ENCODE measurements around the gene LRRC8E. TPM values are rescaled to one million over a fixed set of nuclear protein-coding genes. Genes with fewer than 3 reads are reported as not detected.

The LRRC8E gene
- total and polyA plus RNA-seq, 9 donors: 0.13 to 0.82 (median 0.30) TPM; not detected in 1

DNA sequence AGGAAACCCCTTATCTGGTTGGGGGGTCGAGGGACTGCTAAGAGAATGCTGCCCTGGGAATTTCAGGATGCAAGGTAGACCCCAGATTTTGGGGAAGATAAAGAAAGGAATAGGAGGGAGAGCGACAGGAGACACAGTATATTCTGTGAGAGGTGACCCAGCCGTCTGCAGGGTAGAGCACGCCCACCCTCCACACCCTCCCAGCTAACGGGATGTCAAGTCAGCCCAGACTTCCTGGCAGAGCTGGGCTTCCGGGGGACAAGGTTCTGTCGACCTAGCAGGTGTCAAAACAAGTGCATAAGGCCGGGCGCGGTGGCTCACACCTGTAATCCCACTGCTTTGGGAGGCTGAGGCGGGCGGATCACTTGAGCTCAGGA lies 13.4 kb upstream of the LRRC8E start:
- no peak for DNase-seq
- Histone ChIP-seq H3K36me3 (ENCODE audit: control insufficient read depth, insufficient read depth, low read length) (no peaks in the 10 kb centered on the region), H3K4me3 (ENCODE audit: low read length) (peak overlapping the region; percentile 29), H3K27ac (ENCODE audit: low read length) (no peak overlapping the region), H3K4me1 (ENCODE audit: control insufficient read depth, insufficient read depth, low read length) (peaks cover 36% of the 10 kb centered on the region), H3K27me3 (ENCODE audit: control insufficient read depth, insufficient read depth, low read length) (peaks cover 43% of the 10 kb centered on the region), H3K9me3 (replicated peaks; ENCODE audit: control insufficient read depth, low read depth, low read length) (no peaks in the 10 kb centered on the region)
- 71% methylated on average over 7 of the region's 12 CpGs for WGBS (ENCODE audit: insufficient coverage)

DNA sequence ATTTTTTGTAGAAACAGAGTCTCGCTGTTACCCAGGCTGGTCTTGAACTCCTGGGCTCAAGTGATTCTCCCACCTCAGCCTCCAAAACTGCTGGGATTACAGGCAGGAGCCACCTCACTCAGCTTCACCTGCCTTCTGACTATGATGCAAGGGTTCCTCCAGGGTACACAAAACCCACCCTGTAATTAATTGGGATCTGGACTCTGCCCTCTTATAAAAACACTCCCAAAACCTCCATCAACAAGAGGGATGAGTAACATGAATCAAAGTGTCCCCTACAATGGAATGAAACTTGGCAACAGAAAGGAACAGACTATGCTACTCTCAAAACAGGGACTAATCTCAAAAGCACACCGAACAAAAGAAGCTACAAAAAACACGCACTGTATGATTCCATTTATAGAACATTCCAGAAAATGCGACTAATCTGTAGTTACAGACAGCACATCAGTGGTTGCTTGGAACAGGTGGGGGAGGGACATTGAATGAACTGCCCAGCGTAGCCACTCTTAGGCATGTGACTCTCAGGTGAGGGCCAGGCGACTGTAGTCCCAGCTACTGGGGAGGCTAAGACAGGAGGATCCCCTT lies 11.0 kb upstream of the LRRC8E start:
- H3K9me3 ChIP-seq (replicated peaks; ENCODE audit: control insufficient read depth, low read depth, low read length): no peaks in the 10 kb centered on the region
- 67% methylated on average over 2 of the region's 6 CpGs for WGBS (ENCODE audit: insufficient coverage)
- H3K27ac ChIP-seq (ENCODE audit: low read length): no peak overlapping the region
- DNase-seq: no peak
- H3K4me1 ChIP-seq (ENCODE audit: control insufficient read depth, insufficient read depth, low read length): peaks cover 21% of the 10 kb centered on the region
- no peak overlapping the region for H3K4me3 ChIP-seq (ENCODE audit: low read length)
- H3K27me3 ChIP-seq (ENCODE audit: control insufficient read depth, insufficient read depth, low read length): peaks cover 35% of the 10 kb centered on the region
- H3K36me3 ChIP-seq (ENCODE audit: control insufficient read depth, insufficient read depth, low read length): no peaks in the 10 kb centered on the region

DNA sequence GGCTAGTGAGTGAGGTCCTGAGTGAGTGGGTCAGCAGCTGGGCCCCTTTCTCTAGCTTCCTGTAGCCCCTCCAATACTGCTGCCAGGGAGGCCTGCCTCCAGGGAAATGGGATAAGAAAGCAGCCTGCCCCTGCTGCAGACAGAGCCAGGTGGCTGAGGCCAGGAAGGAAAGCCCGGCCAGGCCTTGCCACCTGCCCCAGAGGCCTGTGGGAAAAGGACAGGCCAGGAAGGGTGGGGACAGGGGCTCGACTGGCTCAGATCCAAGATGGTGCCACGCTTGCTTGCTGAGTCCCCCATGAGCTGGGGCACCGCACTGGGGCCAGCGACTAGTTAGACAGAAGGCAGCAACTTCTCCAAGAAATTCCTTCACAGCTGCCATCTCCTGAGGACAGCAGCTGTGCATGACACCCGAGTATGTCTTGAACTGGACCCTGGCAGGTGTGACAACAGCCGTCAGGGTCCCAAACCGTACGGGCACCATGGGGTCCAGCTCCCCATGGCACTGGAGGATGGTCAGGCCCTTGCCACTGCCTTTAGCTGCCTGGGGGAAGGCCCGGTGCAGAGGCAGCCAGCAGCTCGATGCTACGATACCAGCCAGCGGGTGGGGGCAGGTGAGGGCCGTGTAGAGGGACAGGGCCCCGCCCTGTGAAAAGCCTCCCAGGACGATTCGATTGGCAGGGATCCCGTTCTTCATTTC lies 9.1 kb upstream of the LRRC8E start:
- Histone ChIP-seq H3K9me3 (replicated peaks; ENCODE audit: control insufficient read depth, low read depth, low read length) (no peaks in the 10 kb centered on the region), H3K4me1 (ENCODE audit: control insufficient read depth, insufficient read depth, low read length) (peaks cover 18% of the 10 kb centered on the region), H3K4me3 (ENCODE audit: low read length) (no peak overlapping the region), H3K36me3 (ENCODE audit: control insufficient read depth, insufficient read depth, low read length) (no peaks in the 10 kb centered on the region), H3K27me3 (ENCODE audit: control insufficient read depth, insufficient read depth, low read length) (peaks cover 18% of the 10 kb centered on the region), H3K27ac (ENCODE audit: low read length) (peak overlapping the region; percentile 7)
- DNase-seq: no peak
- WGBS (ENCODE audit: insufficient coverage): 56% methylated on average over 16 of the region's 18 CpGs

DNA sequence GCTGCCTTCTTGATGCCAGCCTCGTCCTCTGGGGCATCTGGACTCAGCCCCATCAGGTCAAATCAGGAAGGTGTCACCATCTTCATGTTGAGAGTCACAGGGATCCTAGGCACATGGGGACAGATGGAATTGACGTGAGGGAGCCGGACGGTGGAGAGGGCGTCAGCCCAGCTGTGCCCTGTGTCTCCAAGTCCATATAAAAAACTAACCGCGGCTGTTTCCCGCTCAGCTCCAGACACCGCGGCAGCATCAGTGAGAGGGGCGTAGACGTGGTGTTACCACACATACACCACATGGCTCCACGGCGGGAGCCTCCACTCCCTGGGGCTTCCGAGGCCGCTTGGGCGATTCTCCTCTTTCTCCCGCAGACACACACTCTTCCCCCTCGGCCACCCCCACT lies 8.5 kb upstream of the LRRC8E start:
- Histone ChIP-seq H3K27ac (ENCODE audit: low read length) (no peak overlapping the region), H3K4me1 (ENCODE audit: control insufficient read depth, insufficient read depth, low read length) (peaks cover 12% of the 10 kb centered on the region), H3K27me3 (ENCODE audit: control insufficient read depth, insufficient read depth, low read length) (peaks cover 12% of the 10 kb centered on the region), H3K9me3 (replicated peaks; ENCODE audit: control insufficient read depth, low read depth, low read length) (no peaks in the 10 kb centered on the region), H3K36me3 (ENCODE audit: control insufficient read depth, insufficient read depth, low read length) (no peaks in the 10 kb centered on the region), H3K4me3 (ENCODE audit: low read length) (no peak overlapping the region)
- DNase-seq: no peak
- 67% methylated on average over 10 of the region's 19 CpGs for WGBS (ENCODE audit: insufficient coverage)

DNA sequence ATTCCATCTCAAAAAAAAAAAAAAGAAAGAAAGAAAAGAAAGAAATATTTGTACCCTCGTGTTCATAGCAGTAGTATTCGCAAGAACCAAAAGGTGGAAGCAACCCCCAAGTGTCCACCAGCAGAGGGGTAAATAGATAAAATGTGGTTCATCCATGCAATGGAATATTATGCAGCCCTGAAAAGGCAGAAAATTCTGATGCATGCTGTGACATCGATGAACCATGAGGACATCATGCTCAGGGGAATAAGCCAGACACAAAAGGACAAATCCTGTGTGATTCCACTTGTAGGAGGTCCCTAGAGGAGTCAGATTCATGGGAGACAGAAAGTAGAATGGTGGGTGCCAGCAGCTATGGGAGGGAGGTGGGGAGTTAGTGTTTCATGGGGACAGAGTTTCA lies 6.4 kb upstream of the LRRC8E start:
- WGBS (ENCODE audit: insufficient coverage): 89% methylated on average over 3 of the region's 3 CpGs
- H3K27ac ChIP-seq (ENCODE audit: low read length): no peak overlapping the region
- DNase-seq: no peak
- H3K36me3 ChIP-seq (ENCODE audit: control insufficient read depth, insufficient read depth, low read length): no peaks in the 10 kb centered on the region
- no peak overlapping the region for H3K4me3 ChIP-seq (ENCODE audit: low read length)
- no peaks in the 10 kb centered on the region for H3K27me3 ChIP-seq (ENCODE audit: control insufficient read depth, insufficient read depth, low read length)
- H3K9me3 ChIP-seq (replicated peaks; ENCODE audit: control insufficient read depth, low read depth, low read length): no peaks in the 10 kb centered on the region
- H3K4me1 ChIP-seq (ENCODE audit: control insufficient read depth, insufficient read depth, low read length): peaks cover 11% of the 10 kb centered on the region

DNA sequence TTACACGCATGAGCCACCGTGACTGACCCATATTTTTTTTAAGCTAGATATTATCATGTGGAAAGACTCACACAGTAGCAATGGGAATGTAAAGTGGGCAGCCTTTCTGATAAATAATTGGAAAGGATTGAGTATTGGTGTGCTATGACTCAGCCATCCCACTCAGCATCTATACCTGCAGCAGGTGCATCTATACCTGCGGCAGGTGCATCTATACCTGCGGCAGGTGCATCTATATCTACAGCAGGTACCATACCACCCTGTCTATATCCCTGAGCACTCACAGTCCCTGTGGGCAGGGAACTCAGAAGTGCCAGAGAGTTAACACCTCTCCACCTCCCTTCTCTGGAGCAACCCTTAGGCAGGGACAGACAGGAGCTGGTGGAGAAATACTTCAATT lies 5.2 kb upstream of the LRRC8E start:
- peaks cover 12% of the 10 kb centered on the region for H3K4me1 ChIP-seq (ENCODE audit: control insufficient read depth, insufficient read depth, low read length)
- H3K9me3 ChIP-seq (replicated peaks; ENCODE audit: control insufficient read depth, low read depth, low read length): no peaks in the 10 kb centered on the region
- peaks cover 9% of the 10 kb centered on the region for H3K27me3 ChIP-seq (ENCODE audit: control insufficient read depth, insufficient read depth, low read length)
- 100% methylated on average over 1 of the region's 4 CpGs for WGBS (ENCODE audit: insufficient coverage)
- no peak overlapping the region for H3K4me3 ChIP-seq (ENCODE audit: low read length)
- DNase-seq: no peak
- no peak overlapping the region for H3K27ac ChIP-seq (ENCODE audit: low read length)
- H3K36me3 ChIP-seq (ENCODE audit: control insufficient read depth, insufficient read depth, low read length): no peaks in the 10 kb centered on the region

DNA sequence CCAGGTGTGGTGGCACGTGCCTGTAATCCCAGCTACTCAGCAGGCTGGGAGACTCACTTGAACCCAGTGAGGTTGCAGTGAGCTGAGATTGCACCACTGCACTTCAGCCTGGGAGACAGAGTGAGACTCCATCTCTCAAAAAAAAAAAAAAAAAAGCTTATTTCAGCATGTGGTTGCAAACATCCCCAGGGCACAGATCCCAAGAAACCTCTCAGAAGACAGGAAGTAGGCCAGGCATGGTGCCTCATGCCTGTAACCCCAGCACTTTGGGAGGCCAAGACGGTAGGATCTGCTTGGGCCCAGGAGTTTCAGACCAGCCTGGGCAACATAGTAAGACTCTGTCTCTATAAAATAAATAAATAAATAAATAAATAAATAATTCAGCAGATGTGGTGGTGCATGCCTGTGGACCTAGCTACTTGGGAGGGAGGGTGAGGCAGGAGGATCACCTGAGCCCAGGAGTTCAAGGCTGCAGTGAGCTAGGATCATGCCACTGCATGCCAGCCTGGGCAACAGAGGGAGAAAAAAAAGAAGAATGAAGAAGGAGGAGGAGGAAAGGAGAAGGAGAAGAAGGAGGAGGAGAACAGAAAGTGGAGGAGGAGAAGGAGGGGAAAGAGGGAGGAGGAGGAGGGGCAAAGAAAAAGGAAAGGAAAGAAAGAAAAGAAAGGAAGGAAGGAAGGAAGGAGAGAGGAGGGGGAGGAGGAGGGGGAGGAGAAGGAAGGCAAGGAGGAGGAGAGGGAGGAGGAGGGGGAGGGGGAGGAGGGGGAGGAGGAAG lies 4.3 kb upstream of the LRRC8E start:
- Histone ChIP-seq H3K4me1 (ENCODE audit: control insufficient read depth, insufficient read depth, low read length) (peaks cover 14% of the 10 kb centered on the region), H3K27ac (ENCODE audit: low read length) (no peak overlapping the region), H3K4me3 (ENCODE audit: low read length) (no peak overlapping the region), H3K27me3 (ENCODE audit: control insufficient read depth, insufficient read depth, low read length) (peaks cover 18% of the 10 kb centered on the region), H3K9me3 (replicated peaks; ENCODE audit: control insufficient read depth, low read depth, low read length) (no peaks in the 10 kb centered on the region), H3K36me3 (ENCODE audit: control insufficient read depth, insufficient read depth, low read length) (no peaks in the 10 kb centered on the region)
- WGBS (ENCODE audit: insufficient coverage): 71% methylated on average over 1 of the region's 2 CpGs
- no peak for DNase-seq

DNA sequence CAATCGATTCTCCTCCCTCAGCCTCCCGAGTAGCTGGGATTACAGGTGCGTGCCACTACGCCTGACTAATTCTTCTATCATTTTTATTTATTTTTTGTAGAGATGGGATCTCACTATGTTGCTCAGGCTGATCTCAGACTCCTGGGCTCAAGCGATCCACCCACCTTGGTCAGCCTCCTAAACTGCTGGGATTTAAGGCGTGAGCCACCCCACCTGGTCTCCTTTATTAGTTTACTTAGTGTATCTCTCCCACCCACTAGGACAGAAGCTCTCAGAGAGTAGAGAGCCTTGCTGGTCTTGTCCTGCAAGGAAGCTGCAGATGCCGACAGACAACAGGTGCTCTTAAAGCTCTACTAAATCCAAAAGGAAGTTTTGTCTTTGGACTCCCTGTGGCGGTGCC lies 2.5 kb upstream of the LRRC8E start:
- H3K4me1 ChIP-seq (ENCODE audit: control insufficient read depth, insufficient read depth, low read length): peaks cover 8% of the 10 kb centered on the region
- no peak for DNase-seq
- H3K4me3 ChIP-seq (ENCODE audit: low read length): no peak overlapping the region
- no peaks in the 10 kb centered on the region for H3K36me3 ChIP-seq (ENCODE audit: control insufficient read depth, insufficient read depth, low read length)
- H3K27ac ChIP-seq (ENCODE audit: low read length): no peak overlapping the region
- H3K9me3 ChIP-seq (replicated peaks; ENCODE audit: control insufficient read depth, low read depth, low read length): no peaks in the 10 kb centered on the region
- peaks cover 20% of the 10 kb centered on the region for H3K27me3 ChIP-seq (ENCODE audit: control insufficient read depth, insufficient read depth, low read length)
- WGBS (ENCODE audit: insufficient coverage): 81% methylated on average over 4 of the region's 8 CpGs

DNA sequence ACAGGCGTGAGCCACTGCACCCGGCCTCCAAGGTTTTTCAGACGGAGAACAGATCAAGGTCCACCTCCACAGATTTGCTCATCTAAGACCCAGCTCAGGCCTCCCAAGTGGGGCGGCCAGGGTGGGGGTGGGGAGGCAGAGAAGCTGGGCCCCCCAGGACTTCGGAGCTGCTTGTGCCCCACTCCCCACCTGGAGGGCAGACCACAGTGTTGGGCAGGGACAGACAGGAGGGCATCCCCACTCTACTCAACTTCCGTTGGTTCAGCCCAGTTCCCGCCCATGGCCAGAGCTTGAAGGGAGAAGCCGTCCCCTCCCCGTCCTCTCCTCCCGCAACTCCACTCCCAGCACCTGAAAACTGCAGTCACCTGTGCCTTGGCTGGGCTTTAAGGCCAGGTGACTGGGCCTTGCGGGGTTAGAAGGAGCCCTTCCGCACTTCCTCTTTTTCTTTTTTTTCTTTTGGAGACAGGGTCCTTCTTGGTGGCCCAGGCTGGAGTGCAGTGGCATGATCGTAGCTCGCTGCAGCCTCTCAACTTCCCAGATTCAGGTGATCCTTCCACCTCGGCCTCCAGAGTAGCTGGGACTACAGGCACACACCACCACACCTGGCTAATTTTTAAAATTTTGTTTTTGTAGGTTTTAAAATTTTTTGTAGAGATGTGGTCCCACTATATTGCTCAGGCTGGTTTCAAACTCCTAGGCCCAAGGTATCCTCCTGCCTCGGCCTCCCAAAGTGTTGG lies 734 bp upstream of the LRRC8E start:
- WGBS (ENCODE audit: insufficient coverage): 77% methylated on average over 10 of the region's 16 CpGs
- Histone ChIP-seq H3K4me3 (ENCODE audit: low read length) (no peak overlapping the region), H3K36me3 (ENCODE audit: control insufficient read depth, insufficient read depth, low read length) (no peaks in the 10 kb centered on the region), H3K27ac (ENCODE audit: low read length) (no peak overlapping the region), H3K27me3 (ENCODE audit: control insufficient read depth, insufficient read depth, low read length) (peaks cover 24% of the 10 kb centered on the region), H3K4me1 (ENCODE audit: control insufficient read depth, insufficient read depth, low read length) (peaks cover 8% of the 10 kb centered on the region), H3K9me3 (replicated peaks; ENCODE audit: control insufficient read depth, low read depth, low read length) (no peaks in the 10 kb centered on the region)
- no peak for DNase-seq

DNA sequence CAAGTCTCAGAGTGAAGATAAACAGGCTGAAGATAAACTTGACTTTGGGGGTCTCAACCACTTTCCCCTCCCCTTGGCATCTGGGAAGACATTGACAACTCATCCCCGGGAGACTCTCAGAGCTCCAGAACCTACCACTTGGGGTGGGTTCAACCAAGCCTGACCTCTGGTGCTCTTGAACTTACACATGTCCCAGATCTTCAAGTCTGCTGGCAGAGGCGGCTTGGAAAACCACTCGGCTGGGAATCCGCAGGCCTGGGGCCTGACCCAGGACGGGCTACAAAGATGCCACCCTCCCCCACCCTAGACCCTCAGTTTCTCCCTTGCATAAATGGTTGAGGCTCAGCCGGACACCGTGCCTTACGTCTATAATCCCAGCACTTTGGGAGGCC lies 512 bp downstream of the LRRC8E start:
- WGBS (ENCODE audit: insufficient coverage): 76% methylated on average over 6 of the region's 8 CpGs
- Histone ChIP-seq H3K36me3 (ENCODE audit: control insufficient read depth, insufficient read depth, low read length) (no peaks in the 10 kb centered on the region), H3K9me3 (replicated peaks; ENCODE audit: control insufficient read depth, low read depth, low read length) (no peaks in the 10 kb centered on the region), H3K4me1 (ENCODE audit: control insufficient read depth, insufficient read depth, low read length) (peaks cover 8% of the 10 kb centered on the region), H3K27ac (ENCODE audit: low read length) (no peak overlapping the region), H3K4me3 (ENCODE audit: low read length) (no peak overlapping the region), H3K27me3 (ENCODE audit: control insufficient read depth, insufficient read depth, low read length) (peaks cover 24% of the 10 kb centered on the region)
- DNase-seq: no peak
